ENCODE measurements around the gene ALS2CL.
"Not testable (repeated sequence)": the region's sequence is repeated elsewhere in the genome, so short reads cannot be mapped to it uniquely, and the experiment has no call there.

Gene ALS2CL

DNA sequence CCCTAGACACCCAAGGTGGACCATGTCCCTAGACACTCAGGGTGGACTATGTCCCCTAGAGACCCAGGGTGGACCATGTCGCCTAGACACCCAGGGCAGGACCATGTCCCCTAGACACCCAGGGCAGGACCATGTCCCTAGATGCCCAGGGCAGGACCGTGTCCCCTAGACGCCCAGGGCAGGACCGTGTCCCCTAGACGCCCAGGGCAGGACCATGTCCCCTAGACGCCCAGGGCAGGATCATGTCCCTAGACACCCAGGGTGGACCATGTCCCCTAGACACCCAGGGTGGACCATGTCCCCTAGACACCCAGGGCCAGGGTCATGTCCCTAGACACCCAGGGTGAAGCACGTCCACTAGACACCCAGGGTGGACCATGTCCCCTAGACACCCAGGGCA lies 10.9 kb upstream of the ALS2CL start:
- DNase-seq: not testable (repeated sequence)

DNA sequence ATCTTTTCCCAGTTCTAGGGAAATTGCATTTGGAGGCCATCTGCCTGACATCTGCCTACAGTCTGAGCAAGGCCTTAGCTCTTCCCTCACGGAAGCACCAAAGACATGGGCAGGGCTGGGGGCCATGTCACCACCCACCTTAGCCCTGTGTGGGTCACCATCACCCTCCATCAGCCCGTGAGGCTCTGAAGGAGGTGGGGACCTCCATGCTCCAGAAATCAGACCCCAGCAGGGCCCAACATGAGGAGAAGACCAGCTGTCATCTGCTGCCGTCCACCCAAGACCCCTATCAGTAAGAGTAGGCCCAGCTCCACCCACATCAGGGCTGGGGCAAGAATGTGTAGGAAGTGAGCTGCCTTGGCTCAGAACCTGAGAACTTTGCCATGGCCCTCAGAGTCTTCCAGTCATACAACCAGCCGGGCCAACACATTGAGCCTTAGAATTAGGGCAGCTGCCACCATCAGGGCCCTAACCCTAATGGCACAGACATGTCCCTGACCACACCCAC lies 9.6 kb upstream of the ALS2CL start:
- no peak for DNase-seq

DNA sequence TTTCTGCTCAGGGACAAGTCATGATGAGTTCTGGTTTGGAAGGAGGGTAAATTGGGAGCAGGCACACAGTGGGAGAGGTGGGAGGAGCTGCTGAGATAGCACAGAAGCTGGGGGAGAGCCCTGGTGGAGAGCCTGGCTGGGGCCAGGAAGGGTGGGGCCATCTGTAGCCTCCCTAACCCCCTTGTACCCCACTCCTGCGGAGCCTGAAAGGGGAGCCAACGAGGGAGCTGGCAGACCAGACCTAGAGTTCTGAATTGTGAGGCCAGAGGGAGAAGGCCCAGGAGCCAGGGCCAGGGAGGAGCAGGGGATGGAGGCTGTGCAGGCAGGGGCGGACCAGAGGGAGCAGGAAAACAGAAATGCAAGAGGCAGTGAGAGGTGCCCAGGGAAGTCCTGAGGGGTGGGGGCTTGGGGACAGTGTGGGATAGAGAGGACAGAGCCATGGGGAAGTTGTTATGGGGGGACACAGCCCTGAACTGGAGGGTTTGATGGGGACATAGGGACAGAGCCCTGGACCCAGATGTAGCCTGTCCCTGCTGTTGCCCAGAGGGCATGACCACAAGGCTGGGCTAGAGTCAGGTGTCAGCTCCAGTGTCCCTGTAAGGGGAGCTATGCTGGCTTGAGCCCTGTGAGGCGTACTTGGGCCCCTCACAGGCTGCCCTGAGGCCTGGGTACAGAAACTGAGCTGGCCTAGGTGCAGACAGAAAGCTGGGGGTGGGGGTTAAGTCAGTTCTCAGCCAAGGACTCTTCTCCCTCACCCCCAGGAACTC lies 8.9 kb upstream of the ALS2CL start:
- no peak for DNase-seq

DNA sequence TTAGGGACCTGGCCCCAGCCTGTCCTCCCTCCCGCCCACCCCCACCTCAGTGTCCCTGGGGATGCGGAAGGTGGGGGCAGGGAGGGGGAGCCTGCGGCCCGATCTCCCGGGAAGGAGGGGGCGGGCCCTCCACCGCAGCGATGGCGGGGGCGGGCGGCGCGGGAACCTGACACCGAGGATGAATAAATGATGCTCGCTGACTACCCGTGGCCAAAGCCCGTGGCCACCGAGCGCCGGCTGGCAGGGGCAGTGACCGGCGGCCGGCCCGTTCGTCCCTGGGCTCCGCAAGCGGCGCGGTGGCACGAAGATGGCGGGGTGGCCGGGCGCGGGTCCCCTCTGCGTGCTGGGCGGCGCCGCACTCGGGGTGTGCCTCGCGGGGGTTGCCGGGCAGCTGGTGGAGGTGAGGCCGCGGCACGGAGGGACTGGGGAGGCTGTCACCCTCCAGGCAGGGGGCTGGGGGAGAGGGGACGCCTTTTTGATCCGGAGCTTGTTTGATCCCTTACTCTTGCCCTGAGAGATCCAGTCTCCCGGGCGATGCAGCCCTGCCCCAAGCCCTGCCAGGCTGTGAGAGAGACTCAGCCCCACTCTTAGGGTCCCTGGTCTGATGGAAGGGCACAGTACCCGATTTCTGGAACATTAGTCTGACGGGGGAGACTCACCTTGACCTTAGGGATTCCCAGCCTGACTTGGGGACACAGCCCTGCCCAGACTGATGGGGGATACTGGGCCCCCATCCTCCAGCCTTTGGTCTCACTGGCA lies 7.9 kb upstream of the ALS2CL start, which contains the start of gene TMIE:
TSS of gene TMIE (plus strand) at position 212 of the 759 bp plus-strand sequence. CDS start at position 308, 96 bp downstream.
- DNase-seq: no peak

DNA sequence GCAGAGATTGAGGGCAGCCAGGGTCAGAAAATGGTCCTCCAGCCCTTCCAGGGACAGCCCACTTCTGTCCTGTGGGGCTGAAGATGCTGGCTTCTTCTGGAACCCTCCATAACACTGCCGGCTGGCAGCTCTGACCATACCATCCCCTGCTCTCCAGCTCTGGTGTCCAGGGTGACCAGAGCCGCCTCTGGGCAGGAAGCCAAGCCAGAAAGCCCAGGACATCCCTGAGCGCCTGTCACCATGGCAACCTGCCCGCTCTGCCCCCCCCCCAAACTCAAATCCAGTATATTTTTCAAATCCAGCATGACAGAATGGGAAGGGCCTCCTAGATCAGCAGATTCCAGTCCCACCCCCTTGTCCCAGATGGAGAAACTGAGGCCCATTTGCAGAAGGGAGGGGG lies 7.3 kb upstream of the ALS2CL start:
- DNase-seq: no peak

DNA sequence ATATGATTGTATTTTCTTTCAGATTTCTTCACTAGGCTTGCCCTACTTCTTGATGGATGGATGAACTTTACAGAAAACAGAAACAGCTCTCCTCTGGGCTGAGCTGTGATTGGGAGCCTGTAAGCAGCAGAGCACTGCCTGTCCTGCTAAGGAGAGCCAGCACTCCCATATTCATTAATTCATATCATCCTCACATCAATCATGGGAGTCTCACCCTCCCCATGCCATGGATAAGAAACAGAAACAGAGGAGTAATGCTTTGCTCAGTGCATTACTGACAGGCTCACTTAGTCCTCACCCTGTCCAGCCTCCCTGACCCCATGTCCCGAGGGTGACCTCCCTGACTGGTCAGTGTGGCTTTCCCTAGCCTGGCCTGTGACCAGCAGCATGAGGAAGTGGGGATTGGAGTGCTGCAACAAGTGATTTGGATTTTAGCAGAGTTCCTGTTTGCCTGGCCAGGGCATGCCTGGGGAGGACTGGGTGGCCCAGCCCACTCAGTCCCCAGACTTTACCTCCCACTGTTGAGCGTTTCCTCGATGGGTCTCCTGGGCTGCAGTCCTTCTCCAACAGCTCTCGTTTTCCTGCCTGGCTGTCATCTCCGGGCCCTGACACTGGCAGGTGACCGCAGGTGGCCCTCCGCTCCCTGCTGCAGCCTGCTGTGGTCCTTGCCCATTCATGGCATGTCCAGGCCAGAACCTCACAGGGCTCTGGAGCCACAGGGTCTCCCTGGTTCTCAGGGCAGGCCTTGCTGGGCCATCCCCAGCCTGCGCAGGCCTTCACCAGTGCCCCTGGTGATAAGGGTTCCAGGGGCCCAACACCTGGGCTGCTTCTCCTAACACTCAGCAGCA lies 6.4 kb upstream of the ALS2CL start:
- DNase-seq: no peak

DNA sequence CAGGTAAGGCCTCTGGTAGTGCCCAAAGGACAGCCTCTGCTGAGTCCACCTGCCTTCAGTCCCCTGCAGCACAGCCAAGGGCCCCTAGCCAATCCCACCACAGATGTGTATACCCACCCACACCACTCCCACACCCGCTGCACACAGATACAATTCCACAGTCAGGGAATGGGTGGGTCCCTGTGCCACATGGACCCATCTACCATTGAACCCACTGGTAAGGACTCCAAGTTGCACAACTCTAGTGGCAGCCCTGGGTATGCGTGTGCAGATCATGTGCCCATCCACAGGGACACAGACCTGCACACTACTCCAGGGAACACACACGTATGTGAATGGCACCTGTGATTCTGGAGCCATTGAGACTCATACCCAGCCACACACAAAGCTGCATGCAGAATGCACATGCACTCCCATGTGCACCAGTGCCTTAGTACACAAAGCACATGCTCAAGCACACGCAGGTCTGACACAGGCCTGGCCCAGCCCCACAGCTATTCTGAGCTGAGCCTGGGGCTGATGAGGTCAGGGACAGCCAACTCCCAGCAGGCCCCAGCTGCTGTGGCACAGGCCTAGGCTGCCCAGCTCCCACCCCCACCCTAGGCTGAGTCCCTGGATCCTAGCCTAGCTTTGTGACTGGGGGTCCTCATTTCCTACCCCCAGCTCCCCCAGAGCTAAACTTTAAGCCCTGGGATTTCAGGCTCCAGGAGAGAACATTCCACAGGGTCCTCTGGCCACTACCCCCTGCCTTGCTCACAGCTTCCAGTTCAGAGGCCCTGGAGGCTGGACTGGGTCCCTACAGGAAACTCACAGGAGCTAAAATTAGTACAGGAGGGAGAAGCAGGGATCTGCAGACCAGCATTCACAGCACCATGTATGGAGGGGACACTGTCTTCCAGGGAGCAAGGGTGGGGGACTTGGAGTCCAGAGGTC lies 2.7 kb upstream of the ALS2CL start:
- DNase-seq: no peak

DNA sequence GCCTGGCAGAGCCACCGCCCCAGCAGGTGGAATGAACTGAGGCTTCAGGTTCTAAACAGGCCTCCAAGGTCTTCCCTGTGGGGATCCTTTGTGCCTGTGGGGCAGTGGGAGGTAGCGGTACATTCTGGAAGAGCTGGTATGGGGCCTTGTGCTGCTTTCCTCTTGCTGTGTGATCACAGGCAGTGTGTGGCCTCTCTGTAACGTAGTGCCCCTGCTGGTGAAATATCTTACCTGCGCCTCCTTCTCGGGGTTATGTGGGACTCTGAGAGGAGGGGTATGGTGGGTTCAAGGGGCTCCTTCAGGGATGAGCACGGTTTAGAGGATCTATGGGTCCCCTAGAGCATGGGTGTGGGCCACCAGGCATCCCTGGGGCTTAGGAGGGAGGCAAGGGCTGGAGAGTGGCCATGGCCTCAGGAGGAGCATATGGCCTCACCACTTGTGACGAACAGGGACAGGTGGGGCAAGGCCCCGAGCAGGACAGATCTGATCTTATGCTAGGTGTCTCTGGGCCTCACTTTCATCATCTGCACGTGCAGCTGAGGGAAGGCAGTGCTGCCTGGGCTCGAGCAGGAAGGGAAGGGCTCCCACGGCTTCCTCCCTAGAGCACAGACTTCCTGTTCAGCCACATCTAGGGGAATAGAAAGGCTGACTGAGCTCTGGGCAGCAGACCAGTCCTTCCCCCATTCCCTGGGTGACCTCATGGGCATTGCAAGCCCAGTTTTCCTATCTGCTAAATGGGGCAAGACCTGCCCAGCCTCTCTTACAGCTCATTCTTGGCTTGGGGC lies 1.9 kb upstream of the ALS2CL start:
- DNase-seq: no peak

DNA sequence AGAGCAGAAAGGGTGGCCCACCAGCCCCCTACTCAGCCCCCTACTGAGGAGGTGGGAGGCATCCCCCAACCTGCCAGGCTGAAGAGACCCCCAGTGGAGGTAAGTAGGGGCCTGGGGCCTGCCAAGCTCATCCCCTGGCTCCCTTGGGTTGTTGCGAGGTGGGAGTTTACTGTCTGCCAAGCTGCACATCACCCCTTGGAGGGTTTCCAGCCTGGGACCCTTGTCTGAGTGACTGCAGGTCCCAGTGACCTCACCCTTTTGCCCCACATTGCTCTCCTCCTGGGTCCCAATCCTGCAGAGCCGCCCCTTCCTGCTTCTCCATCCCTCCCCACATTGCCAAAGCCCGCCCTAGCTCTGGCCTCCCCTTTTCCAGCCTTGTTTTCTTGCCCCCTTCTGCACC lies 1.0 kb upstream of the ALS2CL start:
- DNase-seq: no peak

DNA sequence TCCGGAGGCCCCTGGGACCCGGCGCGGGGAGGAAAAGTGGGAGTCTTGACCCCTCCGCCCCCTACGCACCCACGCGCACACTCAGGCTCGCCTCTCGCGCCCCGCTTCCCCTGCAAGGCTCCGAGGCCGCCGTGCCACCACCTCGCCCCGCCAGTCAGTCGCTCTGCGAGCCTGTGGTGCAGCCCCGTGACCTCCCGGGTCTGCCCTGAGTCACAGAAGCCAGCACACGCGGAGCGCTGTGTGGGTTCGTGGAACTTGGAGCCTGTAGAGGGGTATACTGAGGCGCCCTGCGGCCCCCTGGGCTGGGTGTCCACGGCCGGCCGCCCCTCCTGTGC lies 380 bp upstream of the ALS2CL start:
- no peak for DNase-seq

DNA sequence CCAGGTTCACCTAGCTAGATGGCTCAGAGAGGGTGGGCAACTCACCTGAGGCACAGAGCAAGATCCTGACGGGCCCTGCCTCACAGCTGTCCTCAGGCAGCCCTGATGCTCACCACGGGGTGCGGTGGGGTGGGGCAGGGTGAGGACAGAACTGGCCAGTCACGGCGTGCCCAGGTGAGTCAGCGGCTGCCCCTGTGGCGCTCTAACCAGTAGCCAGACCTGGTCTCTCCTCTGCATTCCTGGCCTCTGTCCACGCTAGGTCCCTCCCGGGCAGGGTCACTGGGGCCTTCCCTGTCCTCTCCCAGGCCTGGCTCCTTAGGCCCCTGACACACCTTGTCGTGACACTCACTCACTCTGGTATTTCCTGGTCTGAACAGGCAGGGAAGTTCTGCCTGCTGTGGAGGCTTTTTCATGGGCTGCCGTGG lies 901 bp downstream of the ALS2CL start:
- DNase-seq: no peak

DNA sequence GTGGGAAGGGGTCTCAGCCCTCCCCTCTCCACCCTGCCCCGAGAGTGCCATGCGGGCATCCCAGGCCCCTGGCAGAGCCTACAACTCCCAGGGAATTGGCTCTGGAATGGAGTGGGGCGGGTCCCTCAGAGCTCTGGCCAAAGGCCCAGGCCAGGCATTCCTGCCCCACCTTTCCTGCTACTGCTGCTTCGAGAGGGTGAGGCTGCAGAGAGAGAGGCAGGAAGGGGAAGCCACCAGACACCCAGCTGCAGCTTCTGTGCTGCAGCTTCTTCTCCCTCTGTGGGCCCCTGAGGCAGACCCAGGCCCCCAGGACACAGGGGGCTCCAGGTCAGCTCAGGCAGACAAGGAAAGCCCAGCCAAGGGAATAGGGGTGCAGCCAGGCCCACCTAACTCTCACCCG lies 2.7 kb downstream of the ALS2CL start:
- DNase-seq: no peak

DNA sequence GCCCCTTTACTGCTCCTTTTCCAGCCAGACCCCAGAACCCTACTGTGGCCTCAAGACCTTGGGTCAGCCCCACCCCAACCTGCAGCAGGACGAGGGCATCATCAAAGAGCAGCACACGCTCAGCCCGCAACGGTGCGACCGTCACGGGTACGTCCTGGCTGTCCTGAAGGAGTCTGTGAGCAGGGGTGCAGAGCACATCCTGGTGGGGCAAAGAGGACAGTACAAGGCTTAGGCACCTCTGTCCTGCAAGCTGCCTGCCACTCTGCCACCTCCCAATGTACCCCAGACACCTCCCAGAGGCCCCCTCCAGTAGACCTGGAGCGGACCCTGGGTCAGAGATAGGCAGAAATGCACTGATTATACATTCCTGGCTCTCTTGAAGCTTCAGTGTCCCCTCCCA lies 8.0 kb downstream of the ALS2CL start:
- no peak for DNase-seq

DNA sequence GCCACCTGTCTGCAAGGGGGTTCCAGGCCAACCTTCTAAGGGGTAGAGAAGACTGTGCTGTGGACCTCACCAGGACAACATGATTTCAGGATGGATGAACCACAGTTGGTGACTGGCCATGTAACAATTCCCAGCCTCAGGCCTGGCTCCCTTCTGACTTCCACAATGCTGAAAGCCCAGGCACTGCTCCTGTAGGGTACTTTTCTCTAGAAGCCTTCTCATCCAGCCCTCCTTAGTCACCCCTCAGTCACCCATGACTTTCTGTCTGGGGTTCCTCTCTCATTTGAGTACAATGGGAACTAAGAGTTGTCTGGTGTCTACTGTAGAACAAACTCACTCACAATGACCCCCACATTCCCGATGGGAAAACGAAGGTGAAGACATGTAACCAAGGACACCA lies 8.6 kb downstream of the ALS2CL start:
- no peak for DNase-seq

DNA sequence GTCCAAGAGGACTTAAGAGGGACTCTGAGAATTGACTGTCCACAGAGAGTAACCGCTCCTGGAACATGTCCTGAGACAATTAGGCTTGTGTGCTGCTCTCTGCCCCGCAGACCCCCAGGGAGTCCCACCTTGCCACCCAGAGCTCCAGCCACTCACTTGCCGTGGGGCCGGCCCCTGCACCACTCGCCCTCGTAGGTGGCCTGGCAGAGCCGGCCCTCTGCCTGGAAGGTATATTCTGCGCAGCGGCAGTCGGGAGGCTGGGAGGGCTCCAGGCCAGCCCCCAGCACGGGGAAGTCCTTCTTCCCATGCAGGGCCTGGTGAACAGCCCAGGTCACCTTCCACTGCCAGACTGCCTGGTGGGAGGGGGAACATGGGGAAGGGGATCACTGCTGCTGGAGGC lies 10.5 kb downstream of the ALS2CL start:
- no peak for DNase-seq

DNA sequence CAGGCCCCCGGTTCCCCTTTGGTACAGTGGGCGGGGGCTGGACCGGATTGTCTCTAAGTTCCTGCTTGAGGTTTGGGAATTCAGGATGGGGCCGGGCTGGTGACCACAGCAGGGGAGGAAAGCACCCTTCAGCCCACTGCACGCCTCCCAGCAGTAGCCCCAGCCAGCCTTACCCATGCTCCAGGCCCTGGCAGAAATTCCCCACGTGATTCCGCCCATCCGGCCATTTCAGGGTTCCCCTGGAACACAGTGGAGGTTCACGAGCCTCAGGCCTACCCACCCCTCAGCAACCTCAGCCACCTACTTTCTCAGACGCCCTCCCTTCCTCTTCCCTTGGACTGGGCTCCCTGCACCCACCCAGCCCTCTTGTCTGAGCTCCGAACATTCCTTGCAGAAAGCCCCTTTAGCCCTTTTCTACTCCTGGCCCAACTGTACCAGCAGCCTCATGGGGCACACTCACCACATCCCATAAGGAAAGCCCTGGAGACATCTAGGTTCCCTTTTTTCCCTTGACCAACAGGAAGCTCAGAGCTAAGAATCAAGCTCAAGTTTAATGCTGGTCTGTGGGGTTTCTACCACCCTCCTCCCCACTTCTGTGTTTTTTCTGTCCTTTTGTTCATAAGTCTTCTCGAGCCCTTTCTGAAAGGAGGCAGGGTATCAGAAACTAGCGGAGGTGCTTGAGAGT lies 11.5 kb downstream of the ALS2CL start:
- DNase-seq: no peak

DNA sequence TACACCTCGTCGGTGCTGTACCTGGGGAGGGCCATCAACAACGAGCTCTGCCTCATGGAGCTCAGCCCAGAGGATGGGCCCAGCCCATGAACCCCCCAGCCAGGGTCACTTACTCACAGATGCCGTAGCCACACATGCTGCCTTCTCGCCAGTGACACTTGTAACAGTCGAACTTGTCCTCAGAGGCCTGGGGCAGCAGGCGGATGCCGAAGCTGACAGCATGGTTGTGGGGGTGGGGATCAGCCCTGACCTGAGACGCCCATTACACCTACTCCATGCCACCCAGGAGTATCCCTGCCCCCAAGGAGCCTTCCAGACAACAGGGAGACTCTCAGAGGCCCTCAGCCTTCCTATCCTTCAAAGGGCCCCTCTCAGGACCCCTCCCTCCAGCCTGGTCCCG lies 12.1 kb downstream of the ALS2CL start:
- no peak for DNase-seq

DNA sequence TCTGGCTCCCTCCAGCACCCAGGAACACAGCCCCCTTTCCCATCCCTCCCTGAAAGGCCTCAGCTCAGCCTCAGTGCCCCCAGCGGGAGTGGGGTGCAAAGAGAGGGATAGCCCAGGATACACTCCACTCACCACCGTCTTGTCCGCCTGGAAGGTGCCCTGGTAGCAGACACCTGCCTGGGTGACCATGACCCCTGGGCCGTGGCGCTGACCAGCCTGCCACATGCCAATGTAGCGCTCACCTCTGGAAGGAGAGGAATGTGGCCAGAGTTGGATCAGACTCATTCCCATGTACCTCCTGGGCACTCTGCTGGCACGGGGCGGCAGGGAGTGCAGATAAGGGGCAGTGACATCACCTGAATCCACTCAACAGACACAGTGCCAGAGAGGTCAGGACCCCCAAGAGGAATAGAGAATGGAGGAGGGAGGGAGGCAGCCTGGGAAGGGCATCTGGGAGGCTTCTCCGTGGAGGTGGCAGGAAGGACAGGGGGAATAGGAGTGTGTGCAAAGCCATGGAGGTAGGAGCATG lies 13.1 kb downstream of the ALS2CL start:
- no peak for DNase-seq

DNA sequence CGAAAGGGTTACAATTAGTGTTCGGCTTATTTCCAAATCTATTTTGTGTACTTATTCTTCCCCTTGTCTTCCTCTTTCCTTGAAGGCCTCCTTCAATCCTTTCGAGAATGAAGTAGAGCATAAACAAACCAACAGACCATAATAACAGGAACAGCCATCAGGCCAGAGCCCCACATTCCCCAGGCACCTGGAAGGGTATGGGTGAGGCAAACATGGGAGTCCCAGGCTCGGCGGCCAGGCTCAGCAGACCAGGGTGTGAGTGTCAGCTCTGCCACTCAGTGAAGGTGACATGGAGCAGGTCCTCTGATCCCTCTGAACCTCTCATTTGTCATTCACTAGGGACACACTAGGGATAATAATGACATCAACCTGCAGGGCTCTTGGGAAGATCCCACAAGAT lies 13.8 kb downstream of the ALS2CL start:
- no peak for DNase-seq

DNA sequence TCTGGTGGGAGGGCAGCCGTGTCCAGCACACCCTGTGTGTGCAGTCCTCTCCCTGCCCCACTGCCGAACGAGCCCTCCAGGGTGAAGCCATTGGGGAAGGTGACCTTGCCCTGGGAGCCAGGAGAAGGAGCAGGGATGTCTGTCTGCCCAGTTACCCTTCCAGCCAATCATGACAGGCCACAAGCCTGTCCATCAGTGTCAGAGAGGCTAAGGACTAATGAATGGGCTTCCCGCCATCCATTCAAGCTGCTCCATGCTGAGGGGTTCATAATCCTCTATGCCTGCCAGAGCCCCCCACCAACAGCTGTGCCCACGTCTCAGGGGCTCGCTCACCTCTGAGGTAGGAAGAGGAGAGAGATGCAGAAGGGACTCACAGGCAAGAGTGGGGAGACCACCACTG lies 15.2 kb downstream of the ALS2CL start:
- DNase-seq: no peak

DNA sequence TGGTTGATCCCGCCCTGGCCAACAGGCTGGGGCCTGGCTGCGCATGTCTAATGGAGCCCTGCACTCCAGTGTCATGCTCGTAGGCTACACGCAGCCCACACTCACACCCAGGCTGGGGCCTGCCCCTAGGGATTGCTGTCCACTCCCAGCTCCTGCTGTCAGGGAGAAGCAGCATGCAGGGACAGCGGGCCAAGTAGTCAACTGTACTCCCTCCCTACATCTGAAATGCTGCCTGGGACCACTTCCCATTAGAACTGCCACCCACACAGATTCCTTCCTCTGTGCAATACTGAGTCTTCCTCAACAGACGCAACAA lies 16.1 kb downstream of the ALS2CL start:
- DNase-seq: no peak

Measured in amniotic stem cell (primary cell).